Endothelial cell of hepatic sinusoid (primary cell): ENCODE measurements around the gene SEPTIN6.

Experiments
- in situ Hi-C: cut with HindIII; loops from 2 replicates; pipeline ENCODE4 v1.10.0; 2017; ENCODE audit warnings: low sequenced_read_pairs

The SEPTIN6 gene

DNA sequence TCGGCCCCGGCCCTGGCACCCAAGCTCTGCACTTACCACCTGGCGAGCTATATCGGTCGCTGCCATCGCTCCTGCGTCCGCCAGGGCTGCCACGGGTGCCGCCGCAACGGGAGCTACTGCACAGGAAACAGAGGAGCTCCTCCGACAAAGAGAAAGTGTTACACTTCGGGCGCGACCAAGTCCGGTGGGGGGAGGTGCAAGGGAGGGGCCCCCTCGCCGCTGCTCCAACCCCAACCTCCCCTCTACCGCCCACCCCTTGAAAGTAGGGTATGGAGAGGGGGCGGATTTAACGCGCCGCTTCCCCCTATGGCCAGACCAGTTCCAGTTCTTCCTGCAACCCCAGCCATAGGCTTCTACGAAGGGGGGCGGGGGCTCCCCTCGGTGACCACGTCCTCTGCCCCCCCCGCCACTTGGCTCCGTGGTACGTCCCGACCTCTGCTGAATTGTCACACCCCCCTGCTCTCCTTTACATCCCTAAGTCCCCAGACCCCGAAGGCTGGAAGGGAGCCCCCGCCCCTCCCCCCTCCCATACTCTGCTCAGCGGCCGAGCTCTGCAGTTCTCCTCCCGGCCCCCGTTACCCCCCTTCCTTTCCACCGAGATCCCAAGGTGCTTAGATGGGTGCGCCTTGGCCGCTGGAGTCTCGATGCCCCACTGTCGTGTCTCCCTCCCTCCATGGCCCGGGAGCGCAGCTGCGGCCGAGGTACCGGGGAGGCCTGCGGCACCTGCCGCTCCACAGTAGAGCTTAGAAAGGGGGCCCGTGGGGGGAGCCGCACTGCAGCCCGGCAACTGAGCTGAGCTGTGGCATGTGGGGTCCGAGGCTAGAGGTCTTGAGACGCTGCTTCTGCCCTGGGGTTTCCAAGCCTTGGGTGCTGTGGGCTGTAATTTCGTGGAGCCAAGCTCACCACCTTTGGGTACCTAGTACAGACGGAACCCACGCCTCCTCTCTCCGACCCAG lies at the start of gene SEPTIN6:
TSS of gene SEPTIN6 (minus strand) at position 129 of the 956 bp plus-strand sequence. CDS start at position 66, 63 bp downstream.
- in situ Hi-C loops: no loop called here

DNA sequence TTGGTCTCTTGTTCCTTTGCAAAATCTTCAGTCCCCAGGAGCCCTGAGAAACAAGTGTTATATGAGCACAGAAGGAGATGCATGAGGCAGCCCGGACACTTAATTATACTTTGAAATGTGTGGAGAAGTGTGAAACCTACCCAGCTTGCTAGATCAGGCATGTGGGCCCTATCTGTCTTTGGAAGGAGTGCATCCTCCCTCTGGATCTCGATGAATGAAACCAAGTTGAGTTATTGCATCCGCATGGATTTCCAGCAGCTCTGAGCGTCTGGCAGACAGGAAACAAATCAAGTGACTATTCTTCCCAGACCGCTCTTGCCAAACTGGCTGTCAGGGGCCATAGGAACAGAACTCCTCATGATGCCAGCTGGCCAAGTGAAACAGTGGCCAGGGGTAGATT lies 45.8 kb upstream of the SEPTIN6 start:
- in situ Hi-C loops: no loop called here

DNA sequence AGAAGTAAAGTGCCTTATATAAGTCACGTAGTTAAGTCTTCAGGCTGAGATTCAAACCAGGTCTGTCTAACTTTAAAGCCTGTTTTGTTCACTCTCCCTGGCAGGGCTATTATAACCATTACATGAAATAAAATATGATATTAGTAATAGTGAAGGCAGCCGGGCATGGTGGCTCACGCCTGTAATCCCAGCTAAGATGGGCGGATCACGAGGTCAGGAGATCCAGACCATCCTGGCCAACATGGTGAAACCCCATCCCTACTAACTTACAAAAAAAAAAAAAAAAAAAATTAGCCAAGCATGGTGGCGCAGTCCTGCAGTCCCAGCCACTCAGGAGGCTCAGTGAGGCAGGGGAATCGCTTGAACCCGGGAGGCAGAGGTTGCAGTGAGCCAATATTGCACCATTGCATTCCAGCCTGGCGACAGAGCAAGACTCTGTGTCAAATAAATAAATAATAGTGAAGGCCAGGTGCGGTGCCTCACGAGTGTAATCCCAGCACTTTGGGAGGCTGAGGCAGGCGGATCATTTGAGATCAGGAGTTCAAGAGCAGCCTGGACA lies 43.3 kb upstream of the SEPTIN6 start:
- in situ Hi-C loops: no loop called here

DNA sequence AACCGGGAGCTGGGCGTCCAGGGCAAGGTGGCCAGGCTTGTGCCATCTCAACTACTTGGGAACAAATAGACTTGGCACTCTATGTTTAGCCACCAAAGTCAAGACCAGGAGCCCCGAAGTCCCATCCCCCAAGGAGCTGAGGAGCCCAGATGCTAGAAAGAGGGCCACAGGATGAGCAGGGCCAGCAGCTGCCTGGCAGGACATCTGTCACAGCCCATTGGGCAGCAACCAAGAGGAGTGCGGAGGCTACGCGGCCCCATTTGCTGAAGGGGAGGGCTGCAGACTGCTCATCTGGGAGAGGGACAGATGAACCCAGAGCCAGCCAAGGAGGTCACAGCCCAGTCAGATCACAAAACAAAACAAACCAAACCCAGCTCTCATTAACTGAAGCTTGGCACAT lies 42.5 kb upstream of the SEPTIN6 start:
- in situ Hi-C loops: no loop called here

DNA sequence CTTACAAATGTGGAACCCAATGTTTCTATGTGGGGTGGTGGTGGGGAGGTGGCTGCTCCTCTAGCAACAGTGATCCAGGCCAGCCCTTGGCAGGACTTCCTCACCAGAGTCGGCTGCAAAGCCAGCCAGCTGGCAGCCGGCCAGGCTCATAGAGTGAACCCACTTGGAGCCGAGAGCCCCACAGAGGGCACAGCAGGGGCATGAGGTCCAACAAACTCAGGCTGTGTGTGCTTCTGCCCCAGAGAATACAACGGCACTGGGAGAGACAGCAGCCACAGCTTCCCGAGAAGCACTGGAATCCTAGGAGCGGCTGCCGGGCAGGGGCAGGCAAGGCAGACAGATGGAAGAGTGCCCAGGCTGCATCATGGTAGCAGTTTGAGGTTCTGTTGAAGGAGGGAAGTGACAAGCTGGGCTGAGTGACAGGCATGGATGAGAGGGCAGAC lies 42.0 kb upstream of the SEPTIN6 start:
- in situ Hi-C loops: no loop called here

DNA sequence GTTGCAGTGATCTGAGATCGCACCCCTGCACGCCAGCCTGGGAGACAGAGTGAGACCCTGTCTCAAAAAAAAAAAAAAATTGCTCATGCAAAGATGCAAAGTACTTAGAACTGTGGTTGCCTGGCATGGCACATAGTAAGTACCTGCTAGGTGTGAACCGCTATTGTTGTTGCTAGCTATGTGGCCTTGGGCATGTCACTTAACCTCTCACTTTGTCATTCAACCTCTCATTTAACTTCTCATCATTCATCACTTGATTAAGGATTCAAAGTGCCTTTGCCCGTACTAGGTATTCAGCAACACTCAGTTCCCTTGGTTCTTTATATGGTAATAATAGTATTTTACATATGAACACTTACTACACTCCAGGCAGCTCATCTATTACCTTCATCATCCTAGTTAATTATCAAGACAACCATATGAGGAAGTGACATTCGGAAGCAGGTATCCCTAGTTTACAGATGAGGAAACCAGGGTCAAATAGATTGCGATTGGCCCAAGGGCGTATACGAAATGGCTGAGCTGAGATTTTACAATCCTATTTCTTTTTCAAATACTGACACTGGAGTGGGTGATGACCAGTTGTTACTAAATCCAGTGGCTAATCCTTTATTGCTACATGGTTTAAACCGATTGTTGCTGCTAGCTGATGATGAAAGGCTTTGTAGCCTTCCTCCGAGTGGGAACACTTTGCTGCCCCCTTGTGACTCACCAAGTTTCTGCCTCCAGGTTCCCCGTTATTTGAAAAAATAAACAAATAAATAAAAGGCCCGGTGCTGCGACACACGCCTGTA lies 36.6 kb upstream of the SEPTIN6 start:
- in situ Hi-C loops: no loop called here

DNA sequence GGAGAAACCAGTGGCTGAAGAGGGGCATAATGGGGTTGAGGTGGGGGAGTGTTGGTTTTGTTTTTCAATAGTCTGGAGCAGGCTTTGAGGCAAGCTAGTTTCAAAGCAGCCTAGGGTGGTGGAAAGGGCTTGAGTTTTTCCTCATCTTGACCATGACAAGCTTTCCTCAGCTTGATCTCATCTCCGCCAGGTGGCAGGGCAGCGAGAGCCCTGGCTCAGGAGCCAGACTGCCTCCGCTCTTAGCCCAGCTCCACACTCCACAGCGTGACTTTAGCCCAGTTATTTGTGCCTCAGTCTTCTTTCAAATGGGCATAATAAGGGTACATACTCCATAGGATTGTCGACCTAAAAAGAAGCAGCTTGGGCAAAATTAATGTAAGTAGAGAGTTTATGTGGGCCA lies 35.5 kb upstream of the SEPTIN6 start:
- in situ Hi-C loops: no loop called here

DNA sequence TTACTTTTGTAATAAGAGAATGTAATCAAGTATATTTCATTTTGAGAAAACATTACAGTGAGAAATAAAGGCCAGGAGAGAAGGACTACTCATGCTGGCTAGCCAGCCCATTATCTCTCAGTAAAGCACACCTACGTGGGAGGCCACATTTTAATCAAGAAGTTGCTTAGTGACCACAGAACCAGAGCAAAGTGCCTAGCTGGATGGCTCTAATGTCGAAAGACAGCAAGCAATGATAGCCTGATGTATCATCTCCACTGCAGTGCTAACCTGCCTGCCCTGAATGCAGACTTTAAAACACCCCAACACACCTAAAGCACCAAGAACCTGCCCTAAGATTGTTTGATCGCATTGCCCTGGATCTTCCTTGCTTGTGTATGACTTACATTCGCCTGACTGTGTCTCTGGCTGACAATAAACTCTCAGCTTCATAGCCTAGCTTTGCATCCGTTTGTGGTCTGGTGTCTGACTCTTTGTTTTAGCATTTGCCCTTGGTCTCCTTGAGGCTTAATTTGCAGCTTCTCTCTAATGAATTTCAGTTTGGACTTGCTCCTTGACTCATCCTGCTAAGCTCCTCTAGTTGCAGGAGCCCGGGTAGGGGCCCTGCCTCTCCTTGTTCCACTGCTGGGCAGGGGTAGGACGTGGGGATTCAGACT lies 34.1 kb upstream of the SEPTIN6 start:
- in situ Hi-C loops: no loop called here

DNA sequence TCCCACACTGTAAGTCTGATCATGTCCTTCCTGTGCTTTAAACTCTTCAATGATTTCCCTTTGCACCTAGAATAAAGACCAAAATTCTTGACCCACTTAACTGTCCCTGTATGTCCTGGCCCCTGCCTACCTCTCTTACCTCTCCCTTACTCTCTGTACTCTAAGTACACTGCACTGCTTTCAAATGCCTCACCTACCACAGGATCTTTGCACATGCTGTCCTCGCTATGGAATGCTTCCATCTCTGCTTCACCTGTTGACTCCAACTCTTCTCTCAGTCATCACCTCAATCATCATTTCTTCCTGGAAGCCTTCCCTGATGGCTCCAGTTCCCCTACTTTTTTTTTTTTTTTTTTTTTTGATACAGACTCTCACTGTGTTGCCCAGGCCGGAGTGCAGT lies 29.0 kb upstream of the SEPTIN6 start:
- in situ Hi-C loops: no loop called here

DNA sequence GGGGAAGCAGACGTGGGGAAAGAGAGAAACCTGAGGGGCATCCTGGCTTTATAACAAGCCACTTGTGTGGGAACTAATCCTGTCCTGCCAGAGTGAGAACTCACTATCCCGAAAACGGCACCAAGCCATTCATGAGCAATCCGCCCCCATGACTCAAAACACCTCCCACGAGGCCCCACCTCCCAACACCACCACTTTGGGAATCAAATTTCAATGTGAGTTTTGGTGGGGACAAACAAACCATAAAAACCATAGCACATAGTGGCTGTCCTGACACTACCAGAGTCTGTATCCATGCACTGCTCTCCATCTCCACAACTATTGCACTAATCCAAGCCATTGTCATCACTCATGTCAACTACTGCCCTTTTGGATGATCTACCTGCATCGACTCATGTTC lies 28.5 kb upstream of the SEPTIN6 start:
- in situ Hi-C loops: no loop called here

DNA sequence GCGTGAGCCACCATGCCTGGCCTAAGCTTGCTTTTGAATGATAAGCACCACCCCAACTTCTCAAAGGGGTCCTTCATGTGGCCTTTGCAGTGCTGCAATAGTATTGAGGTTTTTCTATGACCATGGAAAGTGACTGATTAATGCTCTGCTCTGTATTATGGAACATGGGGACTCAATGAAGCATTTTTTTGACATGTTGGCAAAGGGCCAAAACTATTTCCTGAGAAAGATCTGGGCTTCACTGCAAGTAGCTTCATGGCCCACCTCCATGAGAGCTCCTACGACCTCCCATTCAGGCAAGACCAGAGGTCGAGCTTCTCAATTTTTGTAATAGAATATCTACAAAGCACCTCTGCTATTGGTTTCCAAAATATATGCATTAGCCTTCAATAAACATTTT lies 16.7 kb upstream of the SEPTIN6 start:
- in situ Hi-C loops: no loop called here

DNA sequence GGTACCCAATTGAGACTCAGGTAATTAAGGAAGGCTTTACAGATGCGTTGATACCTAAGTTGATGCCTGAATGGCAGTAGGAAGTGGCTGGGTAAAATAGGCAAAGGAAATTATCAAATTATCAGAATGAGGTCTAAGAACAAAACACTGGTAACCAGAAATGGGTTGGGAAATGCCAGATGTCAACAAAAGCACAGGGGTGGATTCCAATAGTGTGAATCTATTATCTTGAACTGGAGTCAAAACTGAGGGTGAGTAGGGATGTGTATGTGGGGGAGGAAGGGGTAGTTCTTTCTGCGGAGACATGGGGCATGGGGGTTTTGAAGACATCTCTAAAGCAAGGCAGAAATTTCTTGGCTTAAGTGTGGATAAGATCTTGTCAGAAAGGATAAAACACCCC lies 16.0 kb upstream of the SEPTIN6 start:
- in situ Hi-C loops: no loop called here

DNA sequence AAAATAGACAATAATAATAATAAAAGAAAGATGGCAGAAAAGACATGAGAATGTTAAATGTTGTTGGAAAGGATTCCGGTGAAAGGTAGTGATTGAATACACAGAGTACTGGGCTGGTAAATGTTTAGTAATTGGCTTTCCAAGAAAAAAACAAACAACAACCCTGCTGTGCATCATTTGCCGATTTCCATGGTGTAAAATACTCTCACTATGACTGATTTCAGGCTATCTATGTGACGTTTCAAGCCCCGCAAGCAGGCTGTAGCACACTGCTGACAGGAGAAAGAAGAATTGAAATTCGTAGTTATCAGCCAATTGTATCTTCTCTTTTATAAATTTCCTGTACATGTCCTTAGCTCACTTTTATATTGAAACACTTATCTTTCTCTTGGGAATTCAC lies 13.6 kb upstream of the SEPTIN6 start:
- in situ Hi-C loops: no loop called here

DNA sequence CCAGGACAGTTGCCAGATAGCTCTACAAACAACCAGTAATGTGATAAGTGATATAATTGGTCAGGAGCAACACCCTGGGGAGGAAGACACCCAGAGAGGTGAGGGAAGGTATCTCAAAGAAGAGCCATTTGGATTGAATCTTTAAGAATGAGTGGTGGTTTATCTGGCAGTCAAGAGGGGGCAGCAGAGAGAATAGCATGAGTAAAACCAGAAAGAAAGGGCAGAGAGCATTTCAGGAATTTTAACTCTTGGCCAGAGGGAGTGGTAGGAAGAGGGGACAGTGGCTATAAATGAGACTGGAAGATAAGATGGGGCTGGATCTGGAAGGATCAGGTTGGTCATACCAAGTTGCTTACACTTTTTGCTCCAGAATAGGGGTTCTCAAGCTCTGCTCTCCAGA lies 5.9 kb upstream of the SEPTIN6 start:
- in situ Hi-C loops: no loop called here

DNA sequence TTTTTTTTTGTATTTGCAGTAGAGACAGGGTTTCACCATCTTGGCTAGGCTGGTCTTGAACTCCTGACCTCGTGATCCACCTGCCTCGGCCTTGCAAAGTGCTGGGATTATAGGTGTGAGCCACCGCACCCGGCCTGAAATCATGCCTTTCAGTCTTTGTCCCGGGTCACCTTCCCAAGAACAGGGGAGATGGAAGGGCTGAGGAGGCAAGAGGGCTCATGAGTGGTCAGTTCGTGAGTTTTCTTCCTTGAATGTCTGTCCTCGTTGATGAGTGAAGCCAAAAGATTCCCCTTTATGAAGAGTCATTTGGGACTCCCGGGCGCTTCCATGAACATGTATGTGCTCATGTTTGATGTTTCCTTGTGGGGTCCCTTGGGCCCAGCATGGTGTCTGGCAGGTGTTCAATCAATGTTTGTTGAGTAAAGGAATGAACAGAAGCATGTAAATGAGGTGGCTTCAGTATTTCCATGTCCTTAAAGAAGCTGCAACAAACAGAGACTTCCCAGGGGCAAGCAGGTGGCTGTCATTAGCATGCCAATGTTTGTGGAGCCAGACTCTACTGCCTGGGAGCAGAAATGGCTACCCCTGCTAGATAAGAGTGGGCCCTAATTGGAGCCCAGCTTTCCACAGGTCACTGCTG lies 3.4 kb upstream of the SEPTIN6 start:
- in situ Hi-C loops: no loop called here

DNA sequence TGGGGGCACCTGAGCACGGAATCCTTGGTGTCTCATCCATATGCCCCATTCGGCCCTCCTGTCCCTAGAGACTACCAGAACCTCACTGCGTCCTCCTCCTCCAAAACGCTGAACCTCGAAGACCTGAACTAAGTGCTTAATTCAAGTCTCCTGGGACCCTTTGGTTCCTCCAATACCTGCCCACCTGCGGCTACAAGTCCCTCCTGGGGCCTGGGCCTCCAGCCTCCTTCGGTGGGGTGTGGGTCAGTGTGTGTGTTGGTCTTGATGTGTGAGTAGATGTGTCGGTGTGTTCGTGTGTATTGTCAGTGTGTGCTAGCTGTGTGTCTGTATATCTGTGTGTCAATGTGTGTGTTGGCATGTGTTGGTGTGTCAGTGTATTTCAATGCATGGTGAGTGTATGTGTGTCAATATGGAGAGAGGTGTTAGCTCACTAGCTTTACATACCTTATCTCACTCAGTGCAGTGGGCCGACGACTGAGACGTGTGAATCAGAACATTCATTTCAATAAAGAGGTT lies 2.6 kb upstream of the SEPTIN6 start:
- in situ Hi-C loops: no loop called here

DNA sequence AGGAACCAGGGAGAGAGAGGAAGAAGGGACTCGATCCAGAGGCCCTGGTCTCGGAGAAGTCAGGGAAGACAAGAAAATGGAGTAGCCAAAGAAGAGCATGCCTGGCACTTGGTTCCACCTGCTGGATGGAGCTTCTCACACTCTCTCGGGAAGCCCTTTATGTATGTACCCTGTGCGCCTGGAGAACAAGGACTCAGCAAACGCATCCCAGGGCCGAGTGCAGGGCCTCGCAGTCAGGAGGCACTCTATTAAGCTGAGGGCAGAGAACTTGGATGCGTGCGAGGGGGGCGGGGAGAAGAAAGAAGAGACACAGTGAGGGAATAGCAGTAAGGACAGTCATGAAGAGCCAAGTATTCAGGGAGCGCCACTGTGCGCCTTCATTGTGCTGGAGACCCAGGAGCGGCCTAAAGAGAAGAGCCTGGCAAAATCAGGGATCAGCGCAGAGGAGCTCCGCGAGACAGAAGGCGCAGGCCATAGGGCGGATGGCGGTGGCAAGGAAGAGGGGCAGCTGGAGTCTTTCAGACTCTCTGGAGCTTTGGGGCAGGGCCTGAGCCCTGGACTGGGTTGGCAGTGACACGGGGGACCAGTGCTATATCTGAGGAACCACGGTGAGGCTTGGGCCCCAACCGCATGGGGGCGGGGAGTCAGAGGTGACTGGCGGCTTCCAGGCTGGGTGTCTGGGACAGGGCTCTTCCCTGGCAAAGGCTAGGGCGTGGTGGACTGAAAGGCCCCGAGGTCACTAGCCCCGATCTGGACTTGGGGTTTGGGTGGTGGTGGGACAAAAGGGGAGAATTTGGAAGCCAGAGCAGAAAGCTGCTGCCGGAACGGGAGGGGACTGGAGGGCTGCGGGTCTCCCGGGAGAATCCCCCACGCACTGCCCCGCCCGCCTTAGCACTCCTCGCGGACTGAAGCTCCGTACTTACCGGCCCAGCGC lies 1.9 kb upstream of the SEPTIN6 start:
- in situ Hi-C loops: no loop called here

DNA sequence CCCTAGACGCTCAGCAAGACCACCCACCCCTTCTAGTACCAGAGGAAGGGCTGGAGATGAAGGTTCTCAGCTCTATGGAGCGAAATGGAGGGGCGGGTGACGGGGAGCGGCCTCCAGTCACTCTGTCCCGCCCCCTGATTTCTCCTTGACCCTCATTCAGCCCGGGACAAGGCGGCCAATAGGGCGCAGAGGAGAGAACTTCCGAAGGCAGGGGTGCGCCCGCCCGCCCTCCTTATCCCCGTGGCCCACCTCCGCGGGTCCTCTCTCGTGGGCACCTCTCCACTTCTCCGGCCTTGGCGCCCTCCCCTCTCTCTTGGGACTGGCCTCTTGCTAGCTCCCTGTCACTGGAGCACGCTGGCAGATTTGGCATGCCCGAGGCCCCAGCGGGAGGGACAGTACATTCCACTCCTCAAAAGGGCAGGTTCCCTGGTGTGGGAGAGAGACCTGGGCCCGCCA lies 1.1 kb upstream of the SEPTIN6 start:
- in situ Hi-C loops: no loop called here
